ENCODE results near the gene PARP3.

PARP3 gene

DNA sequence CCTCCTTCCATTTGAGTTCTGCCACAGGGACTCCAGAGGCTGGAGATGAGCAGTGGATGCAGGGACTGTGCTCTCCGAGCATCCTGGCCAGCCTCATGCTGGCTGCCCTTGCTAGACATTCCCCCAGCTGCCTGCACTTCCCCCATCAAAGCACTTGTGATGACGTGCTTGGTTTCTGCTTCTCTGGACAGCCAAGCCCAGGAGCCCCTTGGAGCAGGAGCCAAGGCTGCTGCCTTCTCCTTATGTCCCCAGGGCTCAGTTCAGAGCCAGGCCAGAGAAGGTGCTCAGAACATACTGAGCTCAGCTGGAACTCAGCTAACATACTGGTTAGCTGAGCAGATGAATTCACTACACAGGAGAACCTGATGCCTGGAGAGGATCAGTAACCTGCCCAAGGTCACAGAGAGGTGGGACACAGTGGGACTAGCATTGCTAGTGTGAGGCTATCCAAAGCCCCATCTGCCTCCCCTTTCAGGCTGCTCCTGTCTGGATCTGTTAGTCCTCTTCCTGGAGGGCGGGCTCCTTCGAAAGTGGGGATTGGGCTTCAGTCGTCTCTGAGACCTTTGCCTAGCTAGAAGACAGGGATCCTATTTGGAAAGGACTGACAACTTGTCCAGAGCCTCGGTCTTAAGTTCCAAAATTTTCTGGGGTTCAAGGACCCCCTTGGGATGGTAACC is 20.8 kb downstream of the PARP3 start:
- H3K4me3 ChIP-seq (ENCODE audit: low read depth, low read length), result no peak overlapping the region
- DNase-seq (ENCODE audit: low read depth), result no peak
- no peak for TF ChIP-seq CTCF (IDR thresholded peaks at IDR 0.05; ENCODE audit: control insufficient read depth, extremely low read depth, insufficient read depth)

GRCh38 chr3:51963951-51964451 is 21.8 kb downstream of the PARP3 start:
- H3K4me3 ChIP-seq (ENCODE audit: low read depth, low read length), result no peak overlapping the region
- no peak for TF ChIP-seq CTCF (IDR thresholded peaks at IDR 0.05; ENCODE audit: control insufficient read depth, extremely low read depth, insufficient read depth)
- DNase-seq (ENCODE audit: low read depth), result no peak

DNA sequence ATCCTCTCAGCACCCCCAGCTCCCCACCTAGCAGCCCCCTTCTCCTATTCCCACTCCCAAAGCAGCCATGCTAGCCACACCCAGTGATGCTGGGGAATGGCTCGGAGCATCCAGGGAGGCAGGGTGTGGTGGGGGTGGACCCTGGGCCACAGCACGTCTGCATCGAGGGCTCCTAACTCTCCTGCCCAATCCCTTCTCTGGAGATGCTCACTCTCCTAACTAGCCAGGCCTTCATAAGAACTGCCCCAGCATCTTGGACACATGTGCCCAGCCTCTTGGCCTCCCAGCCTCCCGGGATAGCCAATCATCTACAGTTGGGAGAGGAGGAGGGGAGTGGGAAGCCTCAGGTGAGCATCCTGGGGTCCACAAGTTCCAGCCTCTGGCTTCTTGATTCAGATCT is 22.4 kb downstream of the PARP3 start:
- DNase-seq (ENCODE audit: low read depth), result no peak
- no peak overlapping the region for H3K4me3 ChIP-seq (ENCODE audit: low read depth, low read length)
- TF ChIP-seq CTCF (IDR thresholded peaks at IDR 0.05; ENCODE audit: control insufficient read depth, extremely low read depth, insufficient read depth), result no peak

- no peak for TF ChIP-seq CTCF (IDR thresholded peaks at IDR 0.05; ENCODE audit: control insufficient read depth, extremely low read depth, insufficient read depth)
- DNase-seq (ENCODE audit: low read depth), result no peak
- no peak overlapping the region for H3K4me3 ChIP-seq (ENCODE audit: low read depth, low read length)
Observed at GRCh38 chr3:51966016-51966415, 23.9 kb downstream of the PARP3 start.

GRCh38 chr3:51966486-51966885 is 24.3 kb downstream of the PARP3 start:
- TF ChIP-seq CTCF (IDR thresholded peaks at IDR 0.05; ENCODE audit: control insufficient read depth, extremely low read depth, insufficient read depth), result no peak
- H3K4me3 ChIP-seq (ENCODE audit: low read depth, low read length), result peak overlapping the region; percentile 69
- no peak for DNase-seq (ENCODE audit: low read depth)

- DNase-seq (ENCODE audit: low read depth), result no peak
- no peak for TF ChIP-seq CTCF (IDR thresholded peaks at IDR 0.05; ENCODE audit: control insufficient read depth, extremely low read depth, insufficient read depth)
- H3K4me3 ChIP-seq (ENCODE audit: low read depth, low read length), result peak overlapping the region; percentile 69
Observed at GRCh38 chr3:51966922-51967383, 24.8 kb downstream of the PARP3 start.

All from LNCaP clone FGC (cell line).